HEK293 (cell line): ENCODE measurements around the gene RNF214.

Experiments used
- CTCF ChIA-PET: fragments of 350-600 bp; formaldehyde crosslinking; extraction: SDS; loops from one replicate; lab custom pipeline; 2021; ENCODE audit warnings: antibody characterized with exemption; lab: Yijun Ruan, JAX
- POLR2A ChIA-PET: fragments of 300-600 bp; formaldehyde crosslinking; extraction: SDS; loops from one replicate; lab custom pipeline; 2020; ENCODE audit warnings: antibody characterized with exemption, inconsistent platforms; lab: Yijun Ruan, JAX
- H3K27ac ChIP-seq: fragments of 200-500 bp; sonication (Bioruptor generic); 2 replicates; pipeline ENCODE4 v1.5.1; 2014; ENCODE audit warnings: low read depth, low read length, control low read depth, inconsistent platforms; ENCODE audit errors: extremely low read depth
- H3K36me3 ChIP-seq, 2 experiments: fragments of 200-500 bp in 1 of 2; sonication (Bioruptor generic) in 1 of 2; 1 replicate in 1 of 2; 2 replicates in 1 of 2; pipeline ENCODE4 v1.5.1; 2014 to 2017; ENCODE audit warnings: inconsistent platforms in 2 of 2, low read length in 2 of 2; ENCODE audit not compliant: control insufficient read depth in 2 of 2, insufficient read depth in 1 of 2
- H3K4me1 ChIP-seq: fragments of 200-500 bp; sonication (Bioruptor generic); 2 replicates; pipeline ENCODE4 v1.5.1; 2014; ENCODE audit warnings: mild to moderate bottlenecking, low read length, inconsistent platforms; ENCODE audit not compliant: control insufficient read depth, insufficient read depth
- H3K4me3 ChIP-seq: 2 replicates; pipeline ENCODE4 v1.5.1; 2011; ENCODE audit warnings: low read depth, mild to moderate bottlenecking, control low read depth, low read length, moderate library complexity
- H3K9me3 ChIP-seq: fragments of 200-500 bp; sonication (Bioruptor generic); 2 replicates; pipeline ENCODE4 v1.5.1; 2014; ENCODE audit warnings: low read depth, low read length, inconsistent platforms; ENCODE audit not compliant: control insufficient read depth, insufficient read depth
- GFI1B ChIP-seq: fragments of 450-650 bp; formaldehyde crosslinking; IDR thresholded peaks from 2 replicates; pipeline ENCODE4 v1.5.1; 2016; ENCODE audit warnings: missing biosample characterization, missing genetic modification characterization
- MYNN ChIP-seq: fragments of 450-650 bp; formaldehyde crosslinking; IDR thresholded peaks from 2 replicates; pipeline ENCODE4 v1.5.1; 2016; ENCODE audit warnings: missing biosample characterization, missing genetic modification characterization, borderline replicate concordance
- MZF1 ChIP-seq: fragments of 450-650 bp; formaldehyde crosslinking; IDR thresholded peaks from 2 replicates; pipeline ENCODE4 v1.5.1; 2017; ENCODE audit warnings: missing biosample characterization, missing genetic modification characterization, borderline replicate concordance
- PRDM4 ChIP-seq: fragments of 450-650 bp; formaldehyde crosslinking; IDR thresholded peaks from 2 replicates; pipeline ENCODE4 v1.5.1; 2017; ENCODE audit warnings: missing biosample characterization, missing genetic modification characterization
- SETDB1 ChIP-seq: IDR thresholded peaks from one replicate; pipeline ENCODE4 v1.6.1; 2017; ENCODE audit warnings: mild to moderate bottlenecking, low read length, moderate library complexity, mixed read lengths; ENCODE audit not compliant: insufficient read length
- YY2 ChIP-seq: fragments of 450-650 bp; formaldehyde crosslinking; IDR thresholded peaks from 2 replicates; pipeline ENCODE4 v1.5.1; 2016; ENCODE audit warnings: missing biosample characterization, missing genetic modification characterization
- ZBTB21 ChIP-seq: fragments of 450-650 bp; formaldehyde crosslinking; IDR thresholded peaks from 2 replicates; pipeline ENCODE4 v1.5.1; 2017; ENCODE audit warnings: missing biosample characterization, missing genetic modification characterization
- ZBTB26 ChIP-seq: fragments of 450-650 bp; formaldehyde crosslinking; optimal IDR thresholded peaks from 2 replicates; pipeline ENCODE3; 2016; ENCODE audit warnings: missing biosample characterization, mild to moderate bottlenecking, missing genetic modification characterization
- ZBTB48 ChIP-seq: fragments of 450-650 bp; formaldehyde crosslinking; IDR thresholded peaks from 2 replicates; pipeline ENCODE4 v1.5.1; 2016; ENCODE audit warnings: missing biosample characterization, missing genetic modification characterization
- ZBTB7A ChIP-seq: fragments of 450-650 bp; formaldehyde crosslinking; IDR thresholded peaks from 2 replicates; pipeline ENCODE4 v1.5.1; 2016; ENCODE audit warnings: low read depth, missing biosample characterization, missing genetic modification characterization
- ZBTB8A ChIP-seq: fragments of 450-650 bp; formaldehyde crosslinking; IDR thresholded peaks from 2 replicates; pipeline ENCODE4 v1.5.1; 2016; ENCODE audit warnings: missing biosample characterization, missing genetic modification characterization
- ZFP37 ChIP-seq: fragments of 450-650 bp; formaldehyde crosslinking; IDR thresholded peaks from 2 replicates; pipeline ENCODE4 v1.5.1; 2016; ENCODE audit warnings: missing biosample characterization, missing genetic modification characterization
- ZNF146 ChIP-seq: fragments of 450-650 bp; formaldehyde crosslinking; IDR thresholded peaks from 2 replicates; pipeline ENCODE4 v1.5.1; 2016; ENCODE audit warnings: missing biosample characterization, missing genetic modification characterization
- ZNF169 ChIP-seq: fragments of 450-650 bp; formaldehyde crosslinking; IDR thresholded peaks from 2 replicates; pipeline ENCODE4 v1.5.1; 2016; ENCODE audit warnings: missing biosample characterization, missing genetic modification characterization
- ZNF175 ChIP-seq: fragments of 450-650 bp; formaldehyde crosslinking; IDR thresholded peaks from 2 replicates; pipeline ENCODE4 v1.5.1; 2016; ENCODE audit warnings: missing biosample characterization, missing genetic modification characterization
- ZNF214 ChIP-seq: fragments of 450-650 bp; formaldehyde crosslinking; IDR thresholded peaks from 2 replicates; pipeline ENCODE4 v1.5.1; 2017; ENCODE audit warnings: missing biosample characterization, mild to moderate bottlenecking, missing genetic modification characterization, borderline replicate concordance
- ZNF280D ChIP-seq: fragments of 450-650 bp; formaldehyde crosslinking; IDR thresholded peaks from 2 replicates; pipeline ENCODE4 v1.5.1; 2016; ENCODE audit warnings: missing biosample characterization, missing genetic modification characterization
- ZNF341 ChIP-seq: fragments of 450-650 bp; formaldehyde crosslinking; IDR thresholded peaks from 2 replicates; pipeline ENCODE4; 2016; ENCODE audit warnings: low read depth, missing biosample characterization, missing genetic modification characterization
- ZNF350 ChIP-seq: fragments of 450-650 bp; formaldehyde crosslinking; IDR thresholded peaks from 2 replicates; pipeline ENCODE4 v1.5.0; 2017; ENCODE audit warnings: missing biosample characterization, mild to moderate bottlenecking, missing genetic modification characterization
- ZNF426 ChIP-seq: fragments of 450-650 bp; formaldehyde crosslinking; IDR thresholded peaks from 2 replicates; pipeline ENCODE4 v1.5.1; 2017; ENCODE audit warnings: missing biosample characterization, missing genetic modification characterization, mild to moderate bottlenecking, inconsistent platforms, moderate library complexity
- ZNF473 ChIP-seq: fragments of 450-650 bp; formaldehyde crosslinking; IDR thresholded peaks from 2 replicates; pipeline ENCODE4 v1.5.1; 2017; ENCODE audit warnings: missing biosample characterization, missing genetic modification characterization
- ZNF548 ChIP-seq: fragments of 450-650 bp; formaldehyde crosslinking; IDR thresholded peaks from 2 replicates; pipeline ENCODE4 v1.5.1; 2016; ENCODE audit warnings: missing biosample characterization, missing genetic modification characterization
- ZNF549 ChIP-seq: fragments of 450-650 bp; IDR thresholded peaks from 2 replicates; pipeline ENCODE4 v1.5.1; 2018; ENCODE audit warnings: missing biosample characterization, missing genetic modification characterization, mild to moderate bottlenecking, inconsistent platforms, moderate library complexity
- ZNF629 ChIP-seq: fragments of 450-650 bp; formaldehyde crosslinking; IDR thresholded peaks from 2 replicates; pipeline ENCODE4 v1.5.1; 2017; ENCODE audit warnings: missing biosample characterization, missing genetic modification characterization
- ZNF704 ChIP-seq: fragments of 450-650 bp; formaldehyde crosslinking; IDR thresholded peaks from 2 replicates; pipeline ENCODE4 v1.5.1; 2016; ENCODE audit warnings: missing biosample characterization, missing genetic modification characterization
- ZSCAN5A ChIP-seq: fragments of 450-650 bp; formaldehyde crosslinking; IDR thresholded peaks from 2 replicates; pipeline ENCODE4 v1.5.1; 2016; ENCODE audit warnings: missing biosample characterization, missing genetic modification characterization

Gene RNF214

GRCh38 chr11:117265745-117266144, 33.3 kb downstream of the RNF214 start:
- ChIA-PET CTCF (no interaction called here), POLR2A (no interaction called here)
- H3K4me1 ChIP-seq: no peaks in the 10 kb centered on the region
- H3K27ac ChIP-seq: no peak overlapping the region
- TF ChIP-seq GFI1B (tag by site-specific recombination): no peak
- no peak for TF ChIP-seq ZBTB7A (tag by site-specific recombination)
- TF ChIP-seq ZBTB21 (tag by site-specific recombination): no peak
- TF ChIP-seq ZNF549 (tag by site-specific recombination): no peak
- TF ChIP-seq SETDB1: no peak
- no peak for TF ChIP-seq ZNF473 (tag by site-specific recombination)
- no peak for TF ChIP-seq PRDM4 (tag by site-specific recombination)
- no peak for TF ChIP-seq ZSCAN5A (tag by site-specific recombination)
- TF ChIP-seq ZNF426 (tag by site-specific recombination): no peak
- no peak for TF ChIP-seq ZBTB48 (tag by site-specific recombination)
- TF ChIP-seq ZFP37 (tag by site-specific recombination): no peak
- no peak for TF ChIP-seq MZF1 (tag by site-specific recombination)
- no peak for TF ChIP-seq ZNF704
- TF ChIP-seq ZBTB8A: no peak
- no peak for TF ChIP-seq YY2 (tag by site-specific recombination)
- TF ChIP-seq, all 188 proteins: peak for 0
- H3K4me3 ChIP-seq: no peak overlapping the region
- H3K36me3 ChIP-seq: peaks cover 3 to 8% of the 10 kb centered on the region in 2 experiments; a peak in 2 of 3 replicates
- H3K9me3 ChIP-seq: no peaks in the 10 kb centered on the region

- ChIA-PET CTCF (no interaction called here), POLR2A (no interaction called here)
- no peaks in the 10 kb centered on the region for H3K4me1 ChIP-seq
- TF ChIP-seq ZNF169 (tag by site-specific recombination) (no peak), ZNF341 (tag by site-specific recombination) (no peak), ZNF280D (tag by site-specific recombination) (no peak), ZNF629 (tag by site-specific recombination) (no peak), ZNF175 (tag by site-specific recombination) (no peak), ZBTB26 (tag by site-specific recombination) (no peak), ZNF548 (no peak), ZNF214 (tag by site-specific recombination) (no peak), ZNF350 (tag by site-specific recombination) (no peak), ZNF146 (tag by site-specific recombination) (no peak), SETDB1 (no peak), MYNN (tag by site-specific recombination) (no peak)
- H3K4me3 ChIP-seq: no peak overlapping the region
- H3K9me3 ChIP-seq: no peaks in the 10 kb centered on the region
- no peak overlapping the region for H3K27ac ChIP-seq
- H3K36me3 ChIP-seq: peaks cover 0 to 20% of the 10 kb centered on the region in 2 experiments; a peak in 1 of 3 replicates
Measured at GRCh38 chr11:117269856-117270255, 37.4 kb downstream of the RNF214 start.
